Neural progenitor cell (in vitro differentiated cells): ENCODE data around the gene TMEM176B. TPM values are rescaled to one million over a fixed set of nuclear protein-coding genes. Genes with fewer than 3 reads are reported as not detected.
A peak's percentile ranks its signal among the peaks of the same experiment; 100 is the strongest.

ENCODE experiments used
- DNase-seq: peaks from one replicate; pipeline ENCODE4 v3.0.0-alpha.2; 2016; ENCODE audit warnings: low spot score
- H2AFZ ChIP-seq: fragments of 200-600 bp; sonication (generic); replicated peaks from 2 replicates; pipeline ENCODE4 v1.6.1; 2016; ENCODE audit warnings: antibody characterized with exemption
- H3F3A ChIP-seq: fragments of 200-600 bp; sonication (generic); 2 replicates; pipeline ENCODE4 v1.6.1; 2016; ENCODE audit warnings: antibody characterized with exemption, low read depth
- H3K27ac ChIP-seq: fragments of 200-600 bp; sonication (generic); 2 replicates; pipeline ENCODE4 v1.5.1; 2016; ENCODE audit warnings: mild to moderate bottlenecking
- H3K27me3 ChIP-seq: fragments of 200-600 bp; sonication (generic); 2 replicates; pipeline ENCODE4 v1.6.1; 2016; ENCODE audit warnings: mild to moderate bottlenecking, moderate library complexity
- H3K36me3 ChIP-seq: fragments of 200-600 bp; sonication (generic); 2 replicates; pipeline ENCODE4 v1.5.1; 2016
- H3K4me1 ChIP-seq: fragments of 200-600 bp; sonication (generic); 2 replicates; pipeline ENCODE4 v1.6.1; 2016; ENCODE audit warnings: mixed run types
- H3K4me2 ChIP-seq: fragments of 200-600 bp; sonication (generic); 2 replicates; pipeline ENCODE4 v1.6.1; 2016
- H3K4me3 ChIP-seq: fragments of 200-600 bp; sonication (generic); 2 replicates; pipeline ENCODE4 v1.5.1; 2016
- H3K79me2 ChIP-seq: fragments of 200-600 bp; sonication (generic); 2 replicates; pipeline ENCODE4 v1.6.1; 2016; ENCODE audit warnings: low read depth
- H3K9ac ChIP-seq: fragments of 200-600 bp; sonication (generic); 2 replicates; pipeline ENCODE4 v1.6.1; 2016
- H3K9me3 ChIP-seq: fragments of 200-600 bp; sonication (generic); 2 replicates; pipeline ENCODE4 v1.5.1; 2016; ENCODE audit warnings: low read depth
- H4K20me1 ChIP-seq: fragments of 200-600 bp; sonication (generic); 2 replicates; pipeline ENCODE4 v1.6.1; 2016; ENCODE audit warnings: low read depth
- H3K27ac Mint-ChIP-seq: 3 replicates; pipeline ENCODE4 v1.8.0; 2021; ENCODE audit warnings: mixed read lengths
- H3K27me3 Mint-ChIP-seq: 2 replicates; pipeline ENCODE4 v1.8.0; 2022; ENCODE audit warnings: low read depth, mild to moderate bottlenecking, inconsistent platforms, moderate library complexity, mixed read lengths; ENCODE audit not compliant: insufficient read depth
- H3K36me3 Mint-ChIP-seq: 3 replicates; pipeline ENCODE4 v1.8.0; 2021; ENCODE audit warnings: mixed read lengths
- H3K4me1 Mint-ChIP-seq: 3 replicates; pipeline ENCODE4 v1.8.0; 2021; ENCODE audit warnings: mixed read lengths
- H3K4me3 Mint-ChIP-seq: 3 replicates; pipeline ENCODE4 v1.8.0; 2021; ENCODE audit warnings: mild to moderate bottlenecking, moderate library complexity, mixed read lengths
- H3K9me3 Mint-ChIP-seq: 3 replicates; pipeline ENCODE4 v1.8.0; 2020; ENCODE audit warnings: mixed read lengths
- EZH2 ChIP-seq: fragments of 200-600 bp; sonication (generic); IDR thresholded peaks from 2 replicates; pipeline ENCODE4 v1.6.1; 2017; ENCODE audit warnings: antibody characterized with exemption, mild to moderate bottlenecking, moderate library complexity
- EZH2phosphoT487 ChIP-seq: fragments of 200-600 bp; sonication (generic); IDR thresholded peaks from 2 replicates; pipeline ENCODE4 v1.6.1; 2017; ENCODE audit warnings: antibody characterized with exemption
- total RNA-seq: library from RNA; depleted of rRNA; stranded (reverse); fragments of >200 nt; gene quantifications from 2 replicates; pipeline ENCODE4 v1.2.3, GENCODE V29; 2015; ENCODE audit warnings: low replicate concordance
- TF ChIP-seq, protein P1 (sequence below): fragments of 200-600 bp; sonication (generic); IDR thresholded peaks from 2 replicates; pipeline ENCODE4 v1.5.1; 2017; ENCODE audit warnings: antibody characterized with exemption, mild to moderate bottlenecking

The TMEM176B gene
- total RNA-seq, 1 donor from 2014 or later: 0.54 TPM

- H3K79me2 ChIP-seq: no peaks in the 10 kb centered on the region
These were observed 31.7 kb upstream of the TMEM176B start for GRCh38 chr7:150831851-150832250.

DNA sequence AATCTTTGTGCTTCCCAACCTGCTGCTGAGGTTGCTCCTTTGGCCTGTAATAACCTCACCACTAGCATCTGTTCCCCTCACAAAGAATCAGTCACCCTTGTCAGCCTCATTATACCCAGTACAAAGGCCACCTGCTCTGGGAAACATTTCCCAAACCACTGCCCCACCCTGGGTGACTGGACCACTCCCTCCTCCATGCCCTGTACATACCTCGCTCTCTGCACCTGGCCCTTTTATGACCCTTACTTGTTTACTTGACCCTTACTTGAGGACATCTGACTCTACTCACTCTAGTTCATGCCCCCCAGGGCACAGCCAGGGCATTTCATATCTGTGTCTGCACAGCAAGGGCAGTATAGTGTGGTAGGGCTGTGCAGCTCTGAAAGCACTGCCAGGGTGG, 30.8 kb upstream of the TMEM176B start:
- H3K36me3 Mint-ChIP-seq: no peaks in the 10 kb centered on the region
- Histone ChIP-seq H3K36me3 (no peaks in the 10 kb centered on the region), H3K27ac (no peak overlapping the region)

More at GRCh38 chr7:150831851-150832250, 31.7 kb upstream of the TMEM176B start:
- Histone ChIP-seq H3K4me2 (no peak overlapping the region), H4K20me1 (no peaks in the 10 kb centered on the region), H3K9ac (no peak overlapping the region), H2AFZ (no peak overlapping the region), H3K9me3 (no peaks in the 10 kb centered on the region), H3F3A (no peaks in the 10 kb centered on the region), H3K4me3 (no peak overlapping the region), H3K27ac (no peak overlapping the region), H3K27me3 (no peaks in the 10 kb centered on the region), H3K36me3 (no peaks in the 10 kb centered on the region), H3K4me1 (peaks cover 10% of the 10 kb centered on the region)
- no peaks in the 10 kb centered on the region for H3K36me3 Mint-ChIP-seq
- no peak overlapping the region for H3K4me3 Mint-ChIP-seq
- peaks cover 4% of the 10 kb centered on the region for H3K4me1 Mint-ChIP-seq
- no peaks in the 10 kb centered on the region for H3K9me3 Mint-ChIP-seq
- no peak for TF ChIP-seq EZH2phosphoT487
- TF ChIP-seq, protein P1, sequence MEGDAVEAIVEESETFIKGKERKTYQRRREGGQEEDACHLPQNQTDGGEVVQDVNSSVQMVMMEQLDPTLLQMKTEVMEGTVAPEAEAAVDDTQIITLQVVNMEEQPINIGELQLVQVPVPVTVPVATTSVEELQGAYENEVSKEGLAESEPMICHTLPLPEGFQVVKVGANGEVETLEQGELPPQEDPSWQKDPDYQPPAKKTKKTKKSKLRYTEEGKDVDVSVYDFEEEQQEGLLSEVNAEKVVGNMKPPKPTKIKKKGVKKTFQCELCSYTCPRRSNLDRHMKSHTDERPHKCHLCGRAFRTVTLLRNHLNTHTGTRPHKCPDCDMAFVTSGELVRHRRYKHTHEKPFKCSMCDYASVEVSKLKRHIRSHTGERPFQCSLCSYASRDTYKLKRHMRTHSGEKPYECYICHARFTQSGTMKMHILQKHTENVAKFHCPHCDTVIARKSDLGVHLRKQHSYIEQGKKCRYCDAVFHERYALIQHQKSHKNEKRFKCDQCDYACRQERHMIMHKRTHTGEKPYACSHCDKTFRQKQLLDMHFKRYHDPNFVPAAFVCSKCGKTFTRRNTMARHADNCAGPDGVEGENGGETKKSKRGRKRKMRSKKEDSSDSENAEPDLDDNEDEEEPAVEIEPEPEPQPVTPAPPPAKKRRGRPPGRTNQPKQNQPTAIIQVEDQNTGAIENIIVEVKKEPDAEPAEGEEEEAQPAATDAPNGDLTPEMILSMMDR: no peak
- TF ChIP-seq EZH2: no peak
- DNase-seq: no peak
- peaks cover 13% of the 10 kb centered on the region for H3K27me3 Mint-ChIP-seq
- no peak overlapping the region for H3K27ac Mint-ChIP-seq

GRCh38 chr7:150829426-150829825, 29.3 kb upstream of the TMEM176B start:
- Histone ChIP-seq H3K79me2 (no peaks in the 10 kb centered on the region), H3K36me3 (no peaks in the 10 kb centered on the region), H3K4me2 (no peak overlapping the region), H4K20me1 (no peaks in the 10 kb centered on the region), H3K4me1 (peaks cover 10% of the 10 kb centered on the region), H2AFZ (no peak overlapping the region), H3K9me3 (no peaks in the 10 kb centered on the region), H3K27me3 (no peaks in the 10 kb centered on the region), H3K9ac (no peak overlapping the region), H3F3A (no peaks in the 10 kb centered on the region), H3K27ac (no peak overlapping the region), H3K4me3 (no peak overlapping the region)
- Mint-ChIP-seq H3K9me3 (no peaks in the 10 kb centered on the region), H3K4me1 (peaks cover 4% of the 10 kb centered on the region), H3K4me3 (no peak overlapping the region), H3K27me3 (peaks cover 16% of the 10 kb centered on the region), H3K36me3 (no peaks in the 10 kb centered on the region), H3K27ac (no peak overlapping the region)
- DNase-seq: no peak
- TF ChIP-seq EZH2 (no peak), EZH2phosphoT487 (no peak)
- TF ChIP-seq, protein P1: no peak

More for the DNA sequence above, 30.8 kb upstream of the TMEM176B start:
- H3K4me1 ChIP-seq: peaks cover 10% of the 10 kb centered on the region
- H2AFZ ChIP-seq: no peak overlapping the region
- H3F3A ChIP-seq: no peaks in the 10 kb centered on the region
- H4K20me1 ChIP-seq: no peaks in the 10 kb centered on the region
- no peak overlapping the region for H3K4me3 ChIP-seq
- no peaks in the 10 kb centered on the region for H3K27me3 ChIP-seq
- no peak overlapping the region for H3K9ac ChIP-seq
- H3K4me2 ChIP-seq: no peak overlapping the region
- peaks cover 4% of the 10 kb centered on the region for H3K4me1 Mint-ChIP-seq
- no peak for DNase-seq
- H3K9me3 Mint-ChIP-seq: no peaks in the 10 kb centered on the region
- H3K4me3 Mint-ChIP-seq: no peak overlapping the region
- peak overlapping the region; percentile 27 for H3K27ac Mint-ChIP-seq
- no peaks in the 10 kb centered on the region for H3K9me3 ChIP-seq
- no peaks in the 10 kb centered on the region for H3K79me2 ChIP-seq
- TF ChIP-seq EZH2phosphoT487: no peak
- TF ChIP-seq, protein P1: no peak
- no peak for TF ChIP-seq EZH2
- peaks cover 14% of the 10 kb centered on the region for H3K27me3 Mint-ChIP-seq
